HG02973 (cell line): ENCODE results near the gene AMOTL2.

Source experiments
- ATAC-seq: cut with Tn5 transposase; IDR thresholded peaks from one replicate; pipeline ENCODE4 v1.9.1; 2021; ENCODE audit warnings: moderate library complexity; ENCODE audit not compliant: unreplicated experiment

Gene AMOTL2

DNA sequence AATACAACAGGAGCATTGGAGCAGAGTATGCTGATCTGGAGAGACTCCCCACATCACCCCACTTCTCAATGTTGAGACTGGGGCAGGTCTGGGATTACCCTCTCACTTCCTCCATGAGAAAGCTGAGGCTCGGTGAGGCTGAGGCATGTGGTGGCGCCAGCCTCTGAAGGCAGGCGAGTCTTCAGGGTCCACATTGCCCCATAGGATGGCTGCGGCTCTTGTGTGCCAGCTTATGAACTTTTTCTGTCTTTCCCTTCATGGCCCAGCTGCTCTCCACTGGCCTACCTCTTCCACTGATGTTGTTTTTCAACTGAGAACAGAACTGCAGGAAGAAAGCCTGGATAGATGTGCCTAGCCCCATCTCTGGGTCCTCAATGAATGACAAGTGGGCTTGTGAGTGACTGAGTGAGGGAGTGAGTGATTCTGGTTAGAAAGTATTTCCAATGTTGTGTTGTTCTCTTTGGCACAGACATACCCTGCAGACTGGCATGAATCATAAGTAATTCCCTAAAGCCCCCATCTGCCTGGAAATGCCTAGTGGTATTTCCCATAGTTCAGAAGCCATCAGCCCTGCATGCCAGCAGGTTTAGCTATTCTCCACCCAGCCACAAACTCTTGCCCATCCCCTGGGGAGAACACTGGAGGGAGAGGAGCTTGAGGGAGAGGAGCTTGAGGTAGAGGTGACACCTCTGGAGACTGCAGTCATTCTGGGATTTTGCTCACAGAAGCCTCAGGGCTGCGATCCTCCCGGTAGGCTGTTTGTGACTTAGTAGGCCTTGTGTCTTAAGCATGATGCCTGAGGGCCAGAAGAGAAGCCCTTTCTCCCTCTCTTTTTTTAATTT lies 56.9 kb downstream of the AMOTL2 start:
- no peak for ATAC-seq

DNA sequence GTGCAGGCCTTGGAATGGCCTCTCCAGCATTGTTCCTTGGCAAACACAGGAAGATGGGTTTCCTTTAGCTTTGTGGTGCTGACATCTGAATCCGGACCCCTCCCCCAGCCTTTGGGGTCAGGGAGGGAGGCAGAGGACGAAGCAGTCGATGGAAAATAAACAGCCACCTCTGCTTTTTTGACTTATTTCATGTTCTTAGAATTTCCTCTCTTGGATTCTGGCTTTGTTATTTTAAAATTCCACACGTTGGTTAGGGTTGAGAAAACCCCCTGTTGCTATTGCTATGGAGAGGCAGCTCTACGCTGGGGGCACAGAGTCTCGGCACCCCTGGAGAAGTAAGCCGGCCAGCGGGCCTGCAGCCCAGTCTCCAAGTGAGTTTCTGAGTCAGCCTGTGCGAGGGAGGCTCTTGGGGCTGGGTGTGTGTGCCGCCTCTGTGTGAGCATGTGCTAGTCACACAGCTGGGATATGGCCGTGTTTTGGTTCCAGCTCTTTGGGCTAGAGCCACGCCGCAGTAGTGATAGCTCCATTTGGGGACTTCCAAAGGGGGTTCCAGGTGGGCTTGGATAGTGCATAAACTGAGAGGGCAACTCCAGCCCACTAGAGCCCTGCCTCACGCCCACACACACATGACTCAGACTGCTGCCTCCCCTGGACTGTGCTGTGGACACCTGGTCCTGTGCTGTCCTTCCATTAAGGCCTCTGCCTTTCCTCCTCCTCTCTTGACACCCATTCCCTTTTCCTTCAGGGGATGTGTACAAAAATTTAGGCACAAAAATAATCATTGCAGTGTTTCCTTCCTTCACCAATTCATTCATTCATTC lies 58.8 kb downstream of the AMOTL2 start:
- ATAC-seq = no peak

DNA sequence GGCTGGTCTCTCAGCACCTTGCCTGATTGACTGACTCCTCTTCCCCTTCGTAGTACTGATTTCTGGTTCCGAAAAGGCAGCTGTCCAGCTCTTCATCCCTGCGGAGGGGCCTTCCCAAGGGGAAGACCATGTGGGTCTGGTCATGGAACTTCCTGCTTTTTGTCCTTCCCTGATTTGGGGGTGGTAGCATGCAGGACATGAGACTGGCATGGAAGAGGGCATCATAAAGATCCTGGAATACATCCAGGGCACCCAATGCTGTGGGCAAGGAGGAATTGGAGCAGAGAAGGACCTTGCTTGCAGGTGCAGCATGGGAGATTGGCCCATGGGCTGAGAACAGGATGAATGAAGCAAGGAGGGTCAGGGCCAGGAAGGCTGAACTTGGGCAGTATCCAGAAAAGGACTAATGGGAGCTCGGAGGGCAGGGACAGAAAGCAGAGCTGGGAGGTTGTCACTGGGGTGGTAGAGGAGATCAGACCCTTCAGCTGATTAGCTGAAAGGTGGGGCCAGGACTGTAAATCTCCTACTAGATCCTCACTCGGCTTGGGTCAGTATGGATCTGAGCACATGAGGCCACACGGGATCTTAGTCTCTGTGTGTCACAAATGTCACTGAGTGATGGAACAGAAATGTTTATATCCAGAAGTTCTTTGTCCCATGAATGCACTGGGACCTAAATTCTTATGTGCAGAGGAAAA lies 59.5 kb downstream of the AMOTL2 start:
- ATAC-seq = no peak

DNA sequence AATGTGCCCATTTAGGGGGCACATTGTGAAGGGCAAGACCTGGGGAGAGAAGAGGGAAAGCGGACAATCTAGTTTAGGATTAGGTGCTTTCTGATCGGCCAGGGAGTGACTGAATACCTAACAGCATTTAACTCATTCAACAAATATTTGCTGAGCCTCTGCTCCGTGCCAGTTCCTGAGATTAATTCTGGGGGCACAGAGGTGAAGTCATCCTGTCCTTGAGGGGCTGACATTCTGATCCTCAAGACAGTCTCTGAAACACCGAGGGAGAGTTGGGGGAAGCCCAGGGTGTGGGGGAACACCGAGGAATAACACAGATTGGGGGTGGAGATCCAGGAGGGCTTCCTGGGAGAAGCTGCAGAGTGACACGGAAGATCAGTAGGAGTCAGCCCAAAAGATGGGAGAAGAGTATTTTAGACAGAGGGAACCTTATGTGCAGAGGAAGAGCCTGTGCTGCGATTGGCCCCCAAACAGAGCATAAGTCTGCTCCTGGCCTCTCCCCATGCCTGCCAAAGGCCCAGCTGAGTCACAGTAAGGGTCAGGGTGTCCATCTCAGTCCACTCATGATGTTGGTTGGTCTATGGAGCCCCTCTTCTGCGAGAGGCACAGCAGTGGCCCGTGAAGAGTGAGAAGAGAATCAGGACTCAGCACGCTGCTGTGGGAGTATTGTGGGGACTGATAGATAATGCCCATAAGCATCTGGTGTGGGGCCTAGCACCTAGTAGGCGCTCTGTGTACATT lies 60.2 kb downstream of the AMOTL2 start:
- ATAC-seq = no peak

DNA sequence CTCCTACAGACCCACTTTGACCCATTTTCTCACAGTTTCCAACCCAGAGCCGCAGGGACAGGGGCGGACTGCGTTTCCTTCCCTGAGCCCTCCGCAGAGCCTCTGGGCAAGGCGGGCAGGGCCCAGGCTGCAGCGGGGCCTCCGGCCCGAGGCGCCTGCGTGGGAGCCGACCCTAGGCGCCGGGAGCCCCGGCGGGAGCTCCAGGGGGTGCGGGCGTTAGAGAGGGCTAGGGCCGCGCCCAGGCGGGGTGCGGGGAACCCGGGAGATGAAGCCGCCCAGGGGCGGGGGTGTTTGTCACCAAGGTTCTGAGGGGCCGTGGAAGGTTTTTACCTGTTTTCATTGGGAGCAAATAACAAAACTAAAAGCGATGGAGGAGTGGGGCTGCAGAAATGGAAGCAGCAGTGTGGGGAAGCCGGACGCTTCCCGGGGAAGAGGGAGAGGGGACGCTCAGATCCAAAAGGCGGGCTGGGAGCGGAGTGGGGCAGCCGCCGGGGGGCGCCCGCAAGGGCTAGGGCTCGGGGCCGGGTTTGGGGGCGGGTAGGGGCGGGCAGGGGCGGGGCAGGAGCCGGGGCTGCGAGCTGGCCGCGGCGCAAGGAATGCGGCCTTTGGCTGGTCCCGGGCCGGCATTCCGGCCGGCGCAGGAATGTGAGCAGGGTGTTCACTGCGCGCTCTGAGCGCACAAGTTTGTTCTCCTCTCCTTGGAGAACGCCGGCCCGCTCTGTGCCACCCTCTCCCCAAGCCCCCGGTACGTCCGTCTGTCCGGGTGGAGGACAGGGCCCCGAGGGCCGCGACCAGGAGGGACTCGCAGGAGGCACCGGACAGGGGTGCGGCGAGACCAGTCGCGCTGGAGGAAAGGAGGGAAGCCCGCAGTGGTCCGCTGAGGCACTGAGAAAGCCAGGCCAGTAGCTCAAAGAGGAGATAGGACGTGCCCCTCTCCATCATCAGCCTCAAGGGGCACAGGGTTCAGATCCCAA lies 61.1 kb downstream of the AMOTL2 start:
- no peak for ATAC-seq

DNA sequence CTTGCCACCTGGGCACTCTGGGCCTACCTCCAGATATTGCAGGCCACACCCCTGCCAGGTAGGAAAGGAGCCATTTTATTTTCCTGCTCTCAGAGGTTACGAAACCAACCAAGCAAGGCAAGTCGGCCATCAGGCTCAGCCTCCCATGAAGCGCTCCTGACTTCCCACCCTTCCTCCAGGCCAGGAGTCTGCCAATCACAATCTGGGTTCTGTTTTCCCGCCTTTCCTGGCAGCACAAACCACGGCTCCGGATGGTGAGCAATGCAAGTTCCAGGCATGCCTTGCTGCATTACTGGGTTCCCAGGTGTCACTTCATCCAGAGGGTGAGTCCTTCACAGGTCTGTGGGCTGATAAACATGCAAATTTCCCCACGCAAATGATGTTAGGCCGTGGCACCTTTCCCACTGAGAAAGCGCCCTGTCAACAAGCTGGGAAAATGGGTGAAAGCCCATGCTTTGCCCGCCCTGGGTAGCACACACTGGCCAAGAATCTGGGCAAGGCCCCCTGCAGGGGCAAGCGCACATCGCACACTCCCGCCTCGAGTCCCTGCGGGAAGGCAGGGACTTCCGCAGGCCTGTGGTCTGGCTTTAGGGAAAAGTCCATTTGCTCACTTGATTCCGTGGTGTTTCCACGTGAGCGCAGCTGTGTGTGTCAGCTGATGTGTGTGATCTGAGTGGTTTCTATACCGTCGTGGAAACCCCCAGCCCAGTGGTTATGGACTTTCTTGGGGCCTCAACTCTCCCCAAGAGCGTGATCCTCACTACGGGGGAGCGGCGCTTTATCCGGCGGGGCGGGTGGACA lies 62.0 kb downstream of the AMOTL2 start:
- no peak for ATAC-seq

DNA sequence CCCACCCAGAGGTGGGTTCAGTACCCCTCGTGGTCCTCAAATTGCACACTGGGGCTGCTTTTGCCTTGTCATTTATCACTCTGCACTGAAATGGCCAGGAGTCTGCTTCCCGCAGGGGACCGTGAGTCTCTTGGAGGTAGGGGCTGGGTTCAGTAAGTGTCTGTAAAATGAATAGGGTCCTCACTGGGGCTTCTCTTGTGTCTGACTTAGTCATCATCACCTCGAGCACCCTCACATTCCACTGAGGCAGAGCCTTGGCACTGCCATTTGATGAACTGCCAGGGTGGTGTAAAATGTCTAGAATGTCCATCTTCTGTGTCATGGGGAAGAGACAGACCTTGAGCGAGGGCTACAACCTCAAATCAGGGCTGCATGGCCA lies 62.6 kb downstream of the AMOTL2 start:
- no peak for ATAC-seq

DNA sequence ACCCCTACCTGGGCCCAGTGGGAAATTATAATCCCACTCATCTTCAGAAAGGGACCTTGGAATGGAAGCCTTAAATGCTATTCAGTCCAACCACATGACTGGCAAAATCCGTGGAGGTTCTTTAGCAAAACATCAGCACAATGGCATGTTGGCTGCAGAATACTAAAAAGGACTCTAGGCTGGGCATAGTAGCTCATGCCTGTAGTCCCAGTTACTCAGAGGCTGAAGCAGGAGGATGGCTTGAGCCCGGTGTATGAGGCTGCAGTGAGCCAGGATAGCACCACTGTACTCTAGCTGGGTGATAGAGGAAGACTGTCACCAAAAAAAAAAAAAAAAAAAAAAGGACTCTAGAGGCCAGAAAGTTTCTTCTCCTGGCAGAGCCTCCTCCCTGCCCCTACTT lies 63.0 kb downstream of the AMOTL2 start:
- no peak for ATAC-seq

DNA sequence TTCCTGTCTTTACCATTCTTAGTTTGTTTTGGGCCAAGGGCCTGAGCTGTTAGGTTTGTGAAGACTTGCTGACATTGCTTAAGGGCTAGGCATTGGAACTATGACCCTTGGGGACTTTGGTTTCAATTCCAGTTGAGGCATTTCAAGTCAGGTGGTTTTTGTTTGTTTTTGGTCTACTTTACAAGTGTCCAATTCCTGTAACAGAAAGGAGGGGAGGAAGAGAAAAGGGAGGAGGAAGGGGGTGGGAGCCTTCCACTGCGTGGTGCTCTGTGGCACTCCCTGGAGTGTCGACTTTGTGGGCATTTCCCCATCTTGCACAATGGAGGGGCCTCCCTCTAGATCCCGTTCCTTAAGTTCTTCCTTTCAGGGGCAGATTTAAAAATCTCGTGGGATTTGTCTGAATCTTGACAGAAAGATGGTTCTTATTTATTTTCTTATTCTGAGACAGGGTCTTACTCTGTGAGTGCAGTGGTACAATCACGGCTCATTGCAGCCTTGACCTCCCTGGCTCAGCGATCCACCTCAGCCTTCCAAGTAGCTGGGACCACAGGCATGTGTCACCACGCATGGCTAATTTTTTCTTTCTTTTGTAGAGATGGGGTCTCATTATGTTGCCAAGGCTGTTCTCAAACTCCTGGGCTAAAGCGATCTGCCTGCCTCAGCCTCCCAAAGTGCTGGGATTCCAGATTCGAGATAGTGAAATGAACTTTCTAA lies 64.1 kb downstream of the AMOTL2 start:
- no peak for ATAC-seq

DNA sequence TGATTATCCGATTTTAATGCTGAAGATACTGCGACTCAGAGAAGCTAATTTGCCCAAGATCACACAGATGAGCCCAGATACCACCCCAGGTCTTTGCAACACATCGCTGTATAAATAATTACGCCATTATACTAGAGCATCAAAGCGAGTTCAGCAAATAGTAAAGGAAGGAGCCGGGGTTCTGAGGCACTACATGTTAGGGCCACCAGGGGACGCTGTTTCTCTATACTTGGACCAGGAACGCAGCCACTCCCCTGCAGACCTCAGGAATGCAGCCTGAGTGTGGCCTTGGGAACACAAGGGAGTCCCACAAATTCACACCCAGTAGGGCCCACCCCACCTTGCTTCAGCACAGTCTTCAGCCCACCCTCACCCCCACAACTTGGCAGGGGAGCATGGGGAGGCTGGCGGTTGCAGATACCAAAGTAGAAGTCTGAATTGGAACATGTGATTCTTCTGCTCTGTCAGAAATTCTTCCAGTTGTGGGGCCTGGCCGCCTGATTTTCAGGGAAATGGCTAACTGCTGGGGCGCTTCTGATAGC lies 65.8 kb downstream of the AMOTL2 start:
- ATAC-seq = no peak

DNA sequence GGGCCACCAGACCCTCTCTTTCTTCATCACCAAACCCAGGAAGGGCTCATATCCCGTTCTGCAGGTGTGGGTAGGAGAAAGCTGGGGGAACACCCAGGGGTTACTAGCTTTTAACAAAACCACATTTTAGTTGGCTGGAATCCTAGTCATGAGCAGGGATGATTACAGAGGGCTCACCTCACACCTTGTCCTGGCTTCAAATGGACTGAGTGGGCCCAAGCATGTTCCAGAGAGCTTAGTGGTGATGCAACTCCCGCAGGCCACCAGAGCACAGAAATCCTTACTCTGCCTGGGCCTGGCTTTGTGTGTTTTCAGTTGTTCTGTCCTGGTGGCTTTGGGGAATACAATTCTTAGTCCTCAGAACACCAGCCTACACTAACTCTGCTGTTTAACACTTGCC lies 66.8 kb downstream of the AMOTL2 start:
- no peak for ATAC-seq

DNA sequence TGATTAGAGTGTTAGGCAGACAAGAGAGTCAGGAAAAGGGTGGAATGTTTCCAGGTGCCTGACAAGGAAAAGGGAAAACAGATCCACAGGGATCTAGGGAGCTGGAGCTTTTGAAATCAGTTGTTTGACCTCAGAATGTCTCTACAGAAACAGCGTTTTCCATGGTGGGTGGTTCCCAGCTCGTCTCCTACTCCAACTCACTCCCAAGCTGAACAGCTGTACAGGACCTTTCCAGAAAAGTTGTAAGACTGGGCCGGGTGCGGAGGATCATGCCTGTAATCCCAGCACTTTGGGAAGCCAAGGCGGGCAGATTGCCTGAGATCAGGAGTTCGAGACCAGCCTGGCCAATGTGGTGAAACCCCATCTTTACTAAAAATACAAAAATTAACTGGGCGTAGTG lies 67.9 kb downstream of the AMOTL2 start:
- no peak for ATAC-seq
